ENCODE measurements around the gene GOLGA2.

The GOLGA2 gene, protein sequence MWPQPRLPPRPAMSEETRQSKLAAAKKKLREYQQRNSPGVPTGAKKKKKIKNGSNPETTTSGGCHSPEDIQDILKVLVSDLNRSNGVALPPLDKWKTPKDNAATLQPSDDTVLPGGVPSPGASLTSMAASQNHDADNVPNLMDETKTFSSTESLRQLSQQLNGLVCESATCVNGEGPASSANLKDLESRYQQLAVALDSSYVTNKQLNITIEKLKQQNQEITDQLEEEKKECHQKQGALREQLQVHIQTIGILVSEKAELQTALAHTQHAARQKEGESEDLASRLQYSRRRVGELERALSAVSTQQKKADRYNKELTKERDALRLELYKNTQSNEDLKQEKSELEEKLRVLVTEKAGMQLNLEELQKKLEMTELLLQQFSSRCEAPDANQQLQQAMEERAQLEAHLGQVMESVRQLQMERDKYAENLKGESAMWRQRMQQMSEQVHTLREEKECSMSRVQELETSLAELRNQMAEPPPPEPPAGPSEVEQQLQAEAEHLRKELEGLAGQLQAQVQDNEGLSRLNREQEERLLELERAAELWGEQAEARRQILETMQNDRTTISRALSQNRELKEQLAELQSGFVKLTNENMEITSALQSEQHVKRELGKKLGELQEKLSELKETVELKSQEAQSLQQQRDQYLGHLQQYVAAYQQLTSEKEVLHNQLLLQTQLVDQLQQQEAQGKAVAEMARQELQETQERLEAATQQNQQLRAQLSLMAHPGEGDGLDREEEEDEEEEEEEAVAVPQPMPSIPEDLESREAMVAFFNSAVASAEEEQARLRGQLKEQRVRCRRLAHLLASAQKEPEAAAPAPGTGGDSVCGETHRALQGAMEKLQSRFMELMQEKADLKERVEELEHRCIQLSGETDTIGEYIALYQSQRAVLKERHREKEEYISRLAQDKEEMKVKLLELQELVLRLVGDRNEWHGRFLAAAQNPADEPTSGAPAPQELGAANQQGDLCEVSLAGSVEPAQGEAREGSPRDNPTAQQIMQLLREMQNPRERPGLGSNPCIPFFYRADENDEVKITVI

DNA sequence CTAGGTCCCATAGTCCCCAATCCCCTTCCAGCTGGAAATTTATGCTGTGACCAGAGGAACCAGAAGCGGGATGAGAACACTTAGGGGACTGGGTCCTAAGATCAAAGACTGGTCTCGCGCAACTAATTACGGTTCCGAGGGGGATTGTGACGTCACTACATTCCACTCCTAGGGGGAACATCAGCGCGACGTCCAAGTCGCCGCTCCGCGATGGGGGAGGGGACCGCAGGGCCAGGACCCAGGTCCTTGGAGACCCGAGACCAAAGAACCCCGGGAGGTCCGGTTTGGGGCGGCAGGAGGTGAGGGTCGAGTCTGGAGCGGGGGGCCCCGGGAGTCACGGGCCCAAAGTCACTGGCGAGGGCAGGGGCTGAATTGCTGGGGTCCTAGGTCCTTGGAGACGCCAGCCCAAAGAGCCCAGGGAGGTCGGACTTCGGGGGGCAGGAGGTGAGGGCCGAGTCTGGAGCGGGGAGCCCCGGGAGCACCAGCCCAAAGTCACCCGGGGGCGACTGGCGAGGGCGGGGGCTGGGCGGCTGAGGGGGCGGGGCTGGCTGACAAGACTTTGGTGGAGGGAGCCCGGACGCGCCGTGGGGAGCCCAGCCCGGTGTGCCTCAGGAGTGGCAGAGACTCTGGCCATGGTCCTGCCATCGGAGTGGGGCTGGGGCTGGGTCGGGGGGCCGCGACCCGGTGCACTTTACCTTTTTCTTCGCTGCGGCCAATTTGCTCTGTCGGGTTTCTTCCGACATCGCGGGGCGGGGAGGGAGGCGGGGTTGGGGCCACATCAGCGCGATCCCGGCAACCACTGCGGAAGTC is at the start of gene GOLGA2:
TSS of gene GOLGA2 (minus strand) at position 810 of the 810 bp plus-strand sequence. CDS start at position 779, 31 bp downstream.
- DNase-seq = no peak

DNA sequence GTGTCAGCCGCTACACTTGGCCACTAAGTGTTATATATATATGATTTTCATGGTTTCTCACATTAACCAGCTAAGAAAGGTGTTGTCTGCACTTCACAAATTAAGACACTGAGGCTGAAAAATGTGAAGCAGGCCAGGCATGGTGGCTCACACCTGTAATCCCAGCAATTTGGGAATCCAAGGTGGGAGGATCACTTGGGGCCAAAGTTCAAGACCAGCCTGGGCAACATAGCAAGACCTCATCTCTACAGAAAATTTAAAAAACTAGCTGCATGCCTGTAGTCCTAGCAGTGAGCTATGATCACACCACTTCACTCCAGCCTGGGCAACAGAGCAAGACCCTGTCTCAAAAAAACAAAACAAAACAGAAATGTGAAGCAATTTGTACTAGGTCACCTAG is 48.6 kb upstream of the GOLGA2 start:
- no peak for DNase-seq

DNA sequence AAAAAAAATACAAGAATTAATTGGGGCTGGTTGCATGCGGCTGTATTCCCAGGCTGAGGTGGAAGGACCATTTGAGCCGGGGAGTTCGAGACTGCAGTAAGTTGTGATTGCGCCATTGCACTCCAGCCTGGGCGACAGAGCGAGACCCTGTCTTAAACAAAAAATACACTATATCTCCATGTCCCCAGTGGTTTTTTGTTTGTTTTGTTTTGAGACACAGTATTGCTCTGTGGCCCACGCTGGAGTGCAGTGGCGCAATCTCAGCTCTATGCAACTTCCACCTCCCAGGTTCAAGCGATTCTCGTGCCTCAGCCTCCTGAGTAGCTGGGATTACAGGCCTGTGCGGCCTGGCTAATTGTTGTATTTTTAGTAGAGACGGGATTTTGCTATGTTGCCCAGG is 48.0 kb upstream of the GOLGA2 start:
- DNase-seq = no peak

DNA sequence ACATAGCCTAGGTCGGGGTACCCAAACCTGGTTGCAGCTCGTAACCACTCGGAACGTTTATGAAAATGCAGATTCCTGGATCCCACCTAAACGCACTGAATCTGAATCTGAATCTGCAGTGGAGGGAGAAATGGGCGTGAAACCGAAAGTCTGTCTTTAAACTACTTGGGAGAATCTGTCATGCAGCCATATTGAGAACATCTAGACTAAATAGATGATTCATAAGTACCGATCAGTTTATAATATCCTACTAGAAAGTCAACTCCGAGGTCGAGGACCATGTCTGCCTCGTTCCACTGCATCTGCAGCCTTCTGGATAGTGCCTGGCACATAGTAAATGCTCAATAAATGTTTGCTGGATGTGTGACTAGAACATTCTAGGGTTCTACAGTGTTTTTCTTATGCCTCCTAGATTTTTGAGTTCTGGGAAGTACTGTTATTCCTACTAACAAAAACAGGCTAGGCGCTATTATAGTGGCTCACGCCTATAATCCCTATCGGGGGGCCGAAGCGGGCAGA is 47.5 kb upstream of the GOLGA2 start:
- DNase-seq = no peak

DNA sequence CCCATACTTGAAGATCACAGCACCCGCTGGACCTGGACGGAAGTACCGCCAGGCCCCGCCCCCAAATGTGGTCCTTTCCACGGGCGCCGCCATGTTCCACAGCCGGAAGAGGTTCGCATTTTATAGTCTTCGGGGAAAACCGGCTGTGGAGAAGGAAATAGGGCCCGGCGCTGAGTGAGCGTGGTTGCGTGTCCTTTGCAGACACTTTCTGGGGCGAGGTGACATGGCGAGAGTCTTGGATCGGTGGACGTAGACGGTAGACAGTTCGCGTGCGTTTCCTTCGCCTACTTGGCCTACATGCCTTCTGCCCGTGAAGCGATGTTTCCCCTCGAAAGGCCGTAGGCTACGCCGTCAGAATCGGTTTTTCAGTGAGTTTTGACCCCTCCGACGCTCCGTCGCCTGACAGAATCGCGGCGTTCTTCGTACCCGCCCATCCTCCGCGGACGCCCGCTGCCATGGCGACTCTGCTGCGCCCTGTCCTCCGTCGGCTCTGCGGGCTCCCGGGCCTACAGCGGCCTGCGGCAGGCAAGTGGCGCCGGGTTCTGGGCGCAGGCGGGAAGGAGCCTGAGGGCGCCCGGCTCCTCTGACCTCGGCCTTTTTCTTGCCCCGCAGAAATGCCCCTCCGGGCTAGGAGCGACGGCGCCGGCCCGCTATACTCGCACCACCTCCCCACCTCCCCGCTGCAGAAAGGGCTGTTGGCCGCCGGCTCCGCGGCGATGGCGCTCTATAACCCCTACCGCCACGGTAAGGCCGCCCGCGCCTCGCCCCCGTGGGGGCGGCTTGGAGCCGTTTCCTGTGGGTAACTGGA is 46.8 kb upstream of the GOLGA2 start, which contains the start of the genes COQ4 and TRUB2:
TSS of gene COQ4 (plus strand) at position 436 of the 808 bp plus-strand sequence. CDS start at position 456, 20 bp downstream.
TSS of gene TRUB2 (minus strand) at position 44 of the 808 bp plus-strand sequence. CDS start at position 5, 39 bp downstream.
- DNase-seq = peak; percentile 96

DNA sequence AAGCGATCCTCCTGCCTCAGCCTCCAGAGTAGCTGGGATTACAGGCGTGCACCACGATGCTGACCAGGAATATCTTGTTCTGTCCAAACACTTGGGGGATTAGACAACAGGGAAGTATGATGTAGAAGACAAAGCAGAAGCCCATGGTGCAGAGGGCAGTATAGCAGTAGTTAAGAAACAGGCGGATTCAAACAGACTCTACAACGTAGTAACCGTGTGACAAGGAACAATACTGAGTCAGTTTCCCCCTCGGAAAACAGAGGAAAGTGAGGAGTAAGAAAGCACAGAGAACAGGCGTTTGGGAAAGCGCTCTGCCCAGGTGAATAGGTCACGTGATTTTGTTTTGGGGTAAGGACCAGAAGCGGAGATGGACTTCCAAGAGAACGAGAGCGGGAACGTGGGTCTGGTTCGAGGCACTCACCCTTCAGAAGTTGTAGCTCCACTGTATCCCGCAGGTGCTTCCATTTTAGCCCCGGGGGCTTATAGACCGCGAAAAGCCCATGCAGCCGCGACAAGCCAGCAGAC is 46.1 kb upstream of the GOLGA2 start:
- no peak for DNase-seq

DNA sequence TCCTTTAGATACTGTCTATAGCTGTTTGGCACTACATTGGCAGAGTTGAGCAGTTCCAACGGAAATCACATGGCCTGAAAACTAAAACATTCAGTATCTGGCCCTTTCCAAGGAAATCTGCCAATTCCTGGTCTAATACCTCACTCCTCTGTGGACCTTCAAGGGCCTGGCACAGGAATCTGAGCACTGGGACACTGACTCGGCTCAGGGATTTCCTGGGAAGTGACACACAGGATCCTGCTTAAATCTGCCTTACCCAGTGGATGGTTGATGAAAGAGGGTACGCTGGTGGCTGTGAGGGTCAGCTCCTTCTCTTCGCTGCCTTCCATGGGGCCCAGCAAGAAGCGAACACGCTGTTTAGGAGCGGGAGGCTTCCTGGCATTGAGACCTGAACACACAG is 45.5 kb upstream of the GOLGA2 start:
- no peak for DNase-seq

DNA sequence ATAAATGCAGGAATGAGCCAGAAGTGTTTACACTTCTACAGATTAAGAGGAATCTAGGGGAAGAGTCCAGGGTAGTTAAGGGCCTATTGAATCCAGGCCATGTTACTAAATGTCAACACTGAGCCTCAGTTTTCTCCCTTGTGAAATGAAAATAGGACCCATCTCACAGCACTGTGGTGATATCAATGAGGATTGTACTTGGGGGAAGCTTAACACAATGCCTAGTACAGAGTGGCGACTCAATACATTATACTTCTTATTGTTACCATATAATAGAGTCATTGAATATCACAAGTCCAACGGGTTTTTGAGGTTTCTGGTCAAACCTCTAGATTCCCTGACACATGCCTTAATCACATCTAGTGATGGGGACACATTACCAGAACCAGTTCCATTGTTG is 41.8 kb upstream of the GOLGA2 start:
- DNase-seq = no peak

DNA sequence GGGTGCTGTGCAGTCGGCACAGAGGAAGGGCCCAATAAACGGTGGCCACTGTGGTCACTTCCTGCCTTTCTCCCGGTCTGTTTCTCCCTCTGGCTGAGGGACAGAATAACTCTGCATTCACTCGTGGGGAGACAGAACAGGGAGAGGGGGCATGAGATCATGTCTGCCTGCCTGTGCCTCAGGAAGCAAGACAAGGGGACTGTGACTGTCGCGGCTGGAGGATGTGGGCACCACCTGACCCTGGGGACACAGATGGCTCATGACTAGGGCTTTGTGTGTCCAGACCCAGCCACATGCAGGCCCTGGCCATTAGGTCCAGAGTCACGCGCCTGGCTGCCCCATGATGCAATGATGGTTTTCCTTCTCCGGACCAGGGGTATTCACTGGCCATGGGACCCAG is 40.6 kb upstream of the GOLGA2 start:
- DNase-seq = no peak

DNA sequence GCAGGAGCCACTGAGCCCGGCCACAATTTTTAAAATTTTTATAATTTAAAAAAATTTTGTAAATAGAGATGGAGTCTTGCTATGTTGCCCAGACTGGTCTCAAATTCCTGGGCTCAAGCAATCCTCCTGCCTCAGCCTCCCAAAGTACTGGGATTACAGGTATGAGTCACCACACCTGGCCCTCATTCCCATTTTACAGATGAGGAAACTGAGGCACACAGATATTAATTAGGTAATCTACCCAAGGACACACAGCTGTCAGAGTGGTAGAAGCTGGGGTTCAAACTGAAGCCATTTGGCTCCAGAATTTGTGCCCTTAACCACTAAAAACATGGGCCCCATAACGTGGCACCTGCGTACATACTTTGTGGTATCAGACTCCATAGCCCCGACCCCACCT is 38.9 kb upstream of the GOLGA2 start:
- DNase-seq = no peak

DNA sequence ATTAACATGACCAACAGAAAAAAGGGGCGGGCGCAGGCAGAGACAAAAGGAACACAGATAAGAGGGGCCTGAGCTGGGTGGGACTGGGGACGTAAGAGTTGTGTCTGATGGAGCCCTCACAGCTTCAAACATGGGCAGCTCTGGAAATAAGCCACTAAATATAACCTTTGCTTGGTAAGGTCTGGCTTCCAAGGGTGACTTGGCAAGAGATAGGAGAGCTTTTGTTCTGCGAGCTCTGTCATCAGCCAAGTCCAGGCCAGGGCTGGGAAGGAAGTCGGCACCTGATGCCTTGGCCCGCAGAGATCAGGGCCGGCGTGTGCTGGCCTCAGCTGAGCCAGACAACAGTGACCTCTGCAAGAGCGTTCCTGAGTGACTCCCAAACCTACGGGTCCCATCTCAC is 34.7 kb upstream of the GOLGA2 start:
- no peak for DNase-seq

DNA sequence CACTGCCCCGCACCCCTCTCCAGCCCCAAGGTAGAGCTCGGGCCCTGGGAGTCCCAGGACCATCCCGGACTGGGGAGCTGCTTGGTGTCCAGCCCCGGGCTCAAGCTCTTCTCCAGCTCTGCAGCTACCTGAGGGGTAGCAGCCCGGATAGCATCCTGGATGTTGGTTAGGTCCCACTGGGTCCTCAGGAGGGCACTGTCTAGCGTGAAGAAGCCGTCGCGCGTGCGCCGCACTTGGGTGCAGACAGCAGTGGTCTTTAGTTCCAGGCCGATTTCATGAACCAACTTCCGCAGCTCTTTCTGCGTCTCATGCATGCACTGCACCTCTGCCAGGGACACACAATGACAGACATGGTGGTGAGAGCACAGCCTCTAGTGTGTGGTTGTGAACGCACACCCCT is 33.7 kb upstream of the GOLGA2 start:
- DNase-seq = no peak

DNA sequence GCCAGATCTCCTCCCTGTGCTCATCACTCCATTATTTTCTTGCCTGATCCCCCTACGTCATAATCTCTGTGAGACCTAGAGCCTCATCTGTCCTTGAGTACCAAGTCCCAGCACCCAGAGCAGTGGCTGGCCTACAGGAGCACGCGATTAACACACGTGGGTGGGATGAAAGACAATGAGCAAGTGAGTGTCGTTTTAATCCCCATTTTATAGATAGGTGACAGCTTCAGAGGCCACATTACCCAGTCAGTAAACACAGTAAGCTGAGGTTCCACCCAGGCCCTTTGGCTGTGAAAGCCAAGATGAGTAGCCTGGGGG is 29.1 kb upstream of the GOLGA2 start:
- no peak for DNase-seq

DNA sequence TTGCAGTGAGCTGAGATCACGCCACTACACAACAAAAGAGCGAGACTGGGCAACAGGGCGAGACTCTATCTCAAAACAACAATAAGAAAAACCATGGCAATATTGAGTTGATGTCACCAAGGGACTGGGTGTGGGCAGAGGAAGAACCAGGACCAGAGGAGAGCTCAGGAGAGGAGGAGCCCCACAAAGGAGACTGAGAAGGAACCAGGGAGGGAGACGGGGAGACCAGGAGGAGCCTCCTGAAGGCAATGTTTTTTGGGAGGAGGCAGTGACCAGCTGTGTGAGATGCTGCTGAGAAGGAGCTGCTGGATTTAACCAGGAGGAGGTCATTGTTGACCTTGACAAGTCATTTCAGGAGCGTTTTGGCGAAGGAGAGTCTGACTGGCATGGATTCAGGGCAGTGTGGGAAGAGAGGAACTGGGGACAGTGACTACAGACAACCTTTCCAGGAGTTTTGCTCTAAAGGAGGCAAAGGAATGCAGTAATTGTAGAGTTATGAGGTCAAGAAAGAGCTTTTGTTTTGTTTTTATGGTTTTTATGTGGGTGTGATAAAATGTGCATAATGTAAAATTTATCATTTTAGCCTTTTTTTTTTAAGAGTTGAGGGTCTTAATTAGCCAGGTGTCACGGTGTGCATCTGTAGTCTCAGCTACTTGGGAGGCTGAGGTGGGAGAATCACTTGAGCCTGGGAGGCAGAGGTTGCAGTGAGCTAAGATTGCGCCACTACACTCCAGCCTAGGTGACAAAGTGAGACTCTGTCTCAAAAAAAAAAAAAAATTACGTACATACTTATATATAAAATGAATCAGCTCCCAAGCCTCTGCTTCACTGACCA is 28.5 kb upstream of the GOLGA2 start:
- DNase-seq = no peak

DNA sequence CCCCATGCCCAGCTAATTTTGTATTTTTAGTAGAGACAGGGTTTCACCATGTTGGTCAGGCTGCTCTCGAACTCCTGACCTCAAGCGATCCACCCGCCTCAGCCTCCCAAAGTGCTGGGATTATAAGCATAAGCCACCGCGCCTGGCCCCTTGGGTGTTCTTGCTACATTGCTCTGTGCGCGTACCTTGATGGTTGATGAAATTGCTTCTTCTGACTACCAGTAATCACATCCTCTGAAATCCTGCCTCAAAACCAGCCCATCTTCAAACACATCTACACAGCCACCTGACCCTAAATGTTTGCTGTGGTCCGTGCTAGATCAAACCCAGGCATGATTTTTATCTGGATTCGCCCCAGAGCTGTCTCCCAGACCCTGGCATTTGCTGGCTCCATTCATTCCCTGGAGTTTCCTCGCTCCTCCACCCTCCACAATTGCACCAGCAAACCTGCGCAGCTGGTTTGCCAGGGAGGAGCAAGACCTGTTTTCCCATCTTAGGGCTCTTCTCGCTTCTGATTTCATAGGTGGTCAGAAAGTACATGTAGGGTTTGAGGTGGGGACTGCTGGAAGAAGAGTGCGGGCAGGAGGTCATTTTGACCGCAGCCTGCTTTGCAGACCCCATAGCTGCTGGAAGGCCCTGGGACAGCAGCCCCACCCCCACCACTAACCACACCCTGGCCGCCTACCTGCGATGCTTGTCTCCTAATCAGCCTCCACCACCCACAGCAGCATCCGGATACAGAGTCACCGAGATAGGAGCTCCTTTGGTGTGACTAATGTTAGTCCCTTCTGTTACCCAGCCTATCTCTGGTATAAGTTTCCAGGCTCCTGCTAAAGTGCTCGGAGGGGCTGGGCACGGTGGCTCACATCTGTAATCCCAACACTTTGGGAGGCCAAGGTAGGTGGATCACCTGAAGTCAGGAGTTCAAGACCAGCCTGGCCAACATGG is 23.0 kb upstream of the GOLGA2 start:
- no peak for DNase-seq

DNA sequence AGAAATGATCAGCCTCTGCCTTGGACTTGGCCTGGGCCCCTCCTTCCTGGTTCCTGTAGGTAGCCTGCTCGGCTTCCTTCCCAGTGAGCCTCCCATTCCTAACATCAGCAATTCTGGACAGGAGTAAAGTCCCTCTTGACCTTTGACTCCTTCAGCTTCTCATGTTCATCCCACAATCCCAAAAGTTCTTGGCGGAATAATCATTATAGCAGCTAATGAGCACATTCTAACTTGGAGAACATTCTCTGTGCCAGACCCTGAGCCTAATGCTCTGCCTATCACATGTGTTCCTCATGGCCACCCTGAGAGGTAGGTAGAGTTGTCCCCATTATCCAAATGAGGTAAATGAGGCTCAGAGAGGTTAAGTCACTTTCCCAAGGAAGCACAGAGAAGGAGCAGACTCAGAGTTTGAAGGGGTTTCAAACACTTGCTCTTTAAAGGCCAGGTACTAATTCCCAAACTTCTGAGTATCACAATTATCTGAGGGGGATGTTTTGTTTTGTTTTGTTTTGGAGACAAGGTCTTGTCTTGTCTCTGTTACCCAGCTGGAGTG is 21.5 kb upstream of the GOLGA2 start:
- no peak for DNase-seq

DNA sequence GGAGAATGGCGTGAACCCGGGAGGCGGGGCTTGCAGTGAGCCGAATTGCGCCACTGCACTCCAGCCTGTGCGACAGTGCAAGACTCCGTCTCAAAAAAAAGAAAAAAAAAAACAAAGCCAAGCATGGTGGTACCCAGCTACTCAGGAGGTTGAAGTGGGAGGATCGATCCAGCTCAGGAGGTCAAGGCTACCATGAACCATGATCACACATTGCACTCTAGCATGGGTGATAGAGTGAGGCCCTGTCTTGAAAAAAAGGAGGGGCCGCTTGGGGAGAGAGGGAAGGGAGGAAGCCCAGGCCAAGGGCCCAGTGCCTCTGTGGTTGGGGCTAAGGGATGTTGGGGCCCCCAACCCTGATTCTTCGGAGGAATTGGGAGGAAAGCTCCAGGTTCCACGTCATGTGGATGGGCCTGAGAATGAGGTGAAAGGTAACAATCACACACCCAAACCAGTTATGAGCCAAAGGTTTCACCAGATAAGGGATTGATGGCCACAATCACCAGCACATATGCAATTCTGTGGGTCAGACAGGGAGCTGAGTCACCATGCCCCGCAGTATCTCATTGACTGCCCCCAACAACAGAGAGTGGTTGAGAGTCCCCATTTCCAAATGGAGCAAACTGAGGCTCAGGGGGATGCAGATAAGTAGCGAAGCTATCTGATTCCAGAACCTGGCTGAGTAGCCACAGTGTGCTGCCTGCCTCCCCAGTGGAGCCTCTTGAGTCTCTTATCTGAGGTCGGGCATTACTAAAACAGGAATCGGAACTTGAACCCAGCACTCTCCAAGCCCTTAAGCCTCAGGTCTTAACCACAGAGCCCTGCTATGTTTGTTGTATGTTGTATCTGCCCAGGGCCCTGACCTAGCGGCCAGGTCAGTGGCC is 20.8 kb upstream of the GOLGA2 start:
- no peak for DNase-seq

DNA sequence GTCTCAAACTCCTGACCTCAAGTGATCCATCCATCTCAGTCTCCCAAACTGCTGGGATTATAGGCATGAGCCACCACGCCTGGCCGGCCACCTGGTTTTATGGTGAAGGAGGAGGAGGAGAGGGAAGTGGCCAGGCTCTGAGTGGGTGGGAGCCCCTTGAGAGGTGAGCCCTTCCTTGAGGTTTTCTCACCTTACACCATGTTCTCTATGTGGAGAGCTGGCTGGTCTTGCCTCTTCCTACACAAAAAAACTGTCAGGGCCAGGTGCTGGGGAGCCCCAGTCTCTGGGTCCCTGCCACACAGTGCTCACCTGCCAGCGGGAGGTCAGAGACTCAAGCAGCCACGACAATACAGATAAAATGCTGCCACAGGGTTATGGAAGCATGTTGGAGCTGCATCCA is 18.3 kb upstream of the GOLGA2 start:
- no peak for DNase-seq
